ENCODE data around the gene ASPSCR1.

DNA sequence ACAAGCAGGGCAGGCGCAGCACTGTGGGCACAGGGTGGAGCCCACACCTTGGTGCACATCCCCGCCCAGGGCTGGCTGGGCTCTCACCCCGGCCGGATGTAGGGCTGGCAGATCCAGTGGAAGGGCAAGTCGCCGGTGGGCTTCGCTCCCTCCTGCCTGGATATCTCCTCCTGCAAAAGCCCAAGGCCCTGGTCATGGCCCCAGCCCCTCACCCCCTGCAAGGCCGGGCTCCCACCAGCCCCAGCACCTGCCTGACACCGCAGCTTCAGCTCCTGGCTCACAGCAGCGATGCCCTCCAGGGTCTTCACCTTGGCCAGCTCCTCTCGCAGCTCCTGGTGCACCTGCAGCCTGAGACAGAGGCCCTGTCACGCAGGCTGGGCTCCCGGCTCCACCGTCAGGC is 83.2 kb downstream of the ASPSCR1 start:
- no peak for TF ChIP-seq CTCF (IDR thresholded peaks at IDR 0.05)
- TF ChIP-seq POLR2AphosphoS5 (IDR thresholded peaks at IDR 0.05) = no peak
- no peak for TF ChIP-seq POLR2A (IDR thresholded peaks at IDR 0.05)

All from gastroesophageal sphincter (tissue), 3 donors.